ENCODE data around the gene PRKCH. TPM values are rescaled to one million over a fixed set of nuclear protein-coding genes. Genes with fewer than 3 reads are reported as not detected.
A peak's percentile ranks its signal among the peaks of the same experiment; 100 is the strongest.
"Not testable (repeated sequence)": the region's sequence is repeated elsewhere in the genome, so short reads cannot be mapped to it uniquely, and the experiment has no call there.

Gene PRKCH
- total and polyA plus RNA-seq, 7 donors: 4.2 to 19.9 (median 10.0) TPM

GRCh38 chr14:61527325-61528100, 206.1 kb downstream of the PRKCH start:
- Histone ChIP-seq H3K27ac (peak overlapping the region in 2 of 4 donors; percentile 21 to 62), H3K9me3 (no peaks in the 10 kb centered on the region), H3K36me3 (no peaks in the 10 kb centered on the region), H3K4me1 (peaks cover 0 to 14% (median 0%) of the 10 kb centered on the region in 4 donors), H3K4me3 (no peak overlapping the region), H3K27me3 (no peaks in the 10 kb centered on the region)
- no peak for DNase-seq
- 67 to 68% methylated on average over 10 of the region's 10 CpGs for WGBS, 2 donors
- intact Hi-C loops (cut with DNase I): no loop called here
- peak in 1 of 4 donors; percentile 27 for TF ChIP-seq POLR2AphosphoS5 (IDR thresholded peaks at IDR 0.05)
- TF ChIP-seq CTCF (IDR thresholded peaks at IDR 0.05): no peak
- TF ChIP-seq POLR2A (IDR thresholded peaks at IDR 0.05): no peak
- TF ChIP-seq EP300 (IDR thresholded peaks at IDR 0.05): no peak

- Histone ChIP-seq H3K4me1 (peaks cover 0 to 14% (median 0%) of the 10 kb centered on the region in 4 donors), H3K4me3 (no peak overlapping the region), H3K36me3 (no peaks in the 10 kb centered on the region), H3K27me3 (no peaks in the 10 kb centered on the region), H3K27ac (no peak overlapping the region), H3K9me3 (no peaks in the 10 kb centered on the region)
- no peak for TF ChIP-seq CTCF (IDR thresholded peaks at IDR 0.05)
- no peak for TF ChIP-seq POLR2A (IDR thresholded peaks at IDR 0.05)
- TF ChIP-seq POLR2AphosphoS5 (IDR thresholded peaks at IDR 0.05): no peak
- TF ChIP-seq EP300 (IDR thresholded peaks at IDR 0.05): no peak
- DNase-seq: no peak
- intact Hi-C loops (cut with DNase I): no loop called here
- WGBS, 2 donors: 70 to 73% methylated on average over 9 of the region's 9 CpGs
These were observed 207.2 kb downstream of the PRKCH start for GRCh38 chr14:61528591-61529021.

GRCh38 chr14:61529360-61529759, 208.0 kb downstream of the PRKCH start:
- WGBS, 2 donors: 96 to 98% methylated on average over 3 of the region's 5 CpGs
- H3K4me3 ChIP-seq; H3K36me3 ChIP-seq; H3K27me3 ChIP-seq; H3K27ac ChIP-seq; intact Hi-C loops (cut with DNase I); DNase-seq; H3K9me3 ChIP-seq: not testable (repeated sequence)
- H3K4me1 ChIP-seq: peaks cover 0 to 10% (median 0%) of the 10 kb centered on the region in 4 donors

GRCh38 chr14:61530296-61530695, 208.9 kb downstream of the PRKCH start:
- peaks cover 0 to 8% (median 0%) of the 10 kb centered on the region in 4 donors for H3K4me1 ChIP-seq
- no peak for DNase-seq
- TF ChIP-seq CTCF (IDR thresholded peaks at IDR 0.05): no peak
- no peak for TF ChIP-seq POLR2AphosphoS5 (IDR thresholded peaks at IDR 0.05)
- no peak for TF ChIP-seq EP300 (IDR thresholded peaks at IDR 0.05)
- TF ChIP-seq POLR2A (IDR thresholded peaks at IDR 0.05): no peak
- H3K27me3 ChIP-seq: no peaks in the 10 kb centered on the region
- intact Hi-C loops (cut with DNase I): no loop called here
- no peak overlapping the region for H3K4me3 ChIP-seq
- H3K27ac ChIP-seq: no peak overlapping the region
- no peaks in the 10 kb centered on the region for H3K9me3 ChIP-seq
- WGBS, 2 donors: 86 to 90% methylated on average over 6 of the region's 6 CpGs
- no peaks in the 10 kb centered on the region for H3K36me3 ChIP-seq

GRCh38 chr14:61530896-61531295, 209.5 kb downstream of the PRKCH start:
- TF ChIP-seq POLR2AphosphoS5 (IDR thresholded peaks at IDR 0.05): no peak
- TF ChIP-seq EP300 (IDR thresholded peaks at IDR 0.05): no peak
- no peak for TF ChIP-seq POLR2A (IDR thresholded peaks at IDR 0.05)
- no peak for TF ChIP-seq CTCF (IDR thresholded peaks at IDR 0.05)
- intact Hi-C loops (cut with DNase I): no loop called here
- no peak overlapping the region for H3K27ac ChIP-seq
- H3K36me3 ChIP-seq: no peaks in the 10 kb centered on the region
- 23 to 73% methylated on average over 5 of the region's 5 CpGs for WGBS, 2 donors
- no peak overlapping the region for H3K4me3 ChIP-seq
- DNase-seq: no peak
- no peaks in the 10 kb centered on the region for H3K27me3 ChIP-seq
- H3K4me1 ChIP-seq: peaks cover 0 to 8% (median 0%) of the 10 kb centered on the region in 4 donors
- no peaks in the 10 kb centered on the region for H3K9me3 ChIP-seq

All from sigmoid colon (tissue), 7 donors.